Suprapubic skin (tissue), 4 donors: ENCODE data around the gene ATG4C.
"Not testable (repeated sequence)": the region's sequence is repeated elsewhere in the genome, so short reads cannot be mapped to it uniquely, and the experiment has no call there.

Experiments
- POLR2A ChIP-seq, 2 donors: fragments of 450-650 bp; IDR thresholded peaks; one replicate each; pipeline ENCODE4 v1.6.1; 2017; ENCODE audit warnings: antibody characterized with exemption in 2 of 2, mild to moderate bottlenecking in 2 of 2, moderate library complexity in 2 of 2
- POLR2AphosphoS5 ChIP-seq, 3 donors: sonication (generic); formaldehyde crosslinking; IDR thresholded peaks; one replicate each; pipeline ENCODE4 v1.6.1; 2017; ENCODE audit warnings: antibody characterized with exemption in 3 of 3
- TF ChIP-seq, protein P1 (sequence below), 2 donors: fragments of 200-600 bp in 1 of 2; fragments of 450-650 bp in 1 of 2; sonication (generic) in 1 of 2; IDR thresholded peaks; one replicate each; pipeline ENCODE4 v1.5.1; 2016 to 2019; ENCODE audit warnings: antibody characterized with exemption in 2 of 2, mild to moderate bottlenecking in 1 of 2, moderate library complexity in 1 of 2

DNA sequence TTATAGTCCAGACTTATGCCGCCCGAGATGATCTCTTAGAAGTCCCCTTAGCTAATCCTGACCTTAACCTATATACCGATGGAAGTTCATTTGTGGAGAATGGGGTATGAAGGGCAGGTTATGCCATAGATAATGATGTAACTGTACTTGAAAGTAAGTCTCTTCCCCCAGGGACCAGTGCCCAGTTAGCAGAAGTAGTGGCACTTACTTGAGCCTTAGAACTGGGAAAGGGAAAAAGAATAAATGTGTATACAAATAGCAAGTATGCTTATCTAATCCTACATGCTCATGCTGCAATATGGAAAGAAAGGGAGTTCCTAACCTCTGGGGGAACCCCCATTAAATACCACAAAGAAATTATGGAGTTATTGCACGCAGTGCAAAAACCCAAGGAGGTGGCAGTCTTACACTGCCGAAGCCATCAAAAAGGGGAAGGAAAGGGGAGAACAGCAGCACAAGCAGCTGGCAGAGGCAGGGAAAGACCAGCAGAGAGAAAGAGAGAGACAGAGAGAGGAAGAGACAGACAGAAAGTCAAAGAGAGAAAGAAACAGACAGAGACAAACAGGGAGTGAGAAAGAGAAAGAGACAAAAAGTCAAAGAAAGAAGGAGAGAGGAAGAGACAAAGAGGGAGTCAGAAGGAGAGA, 24.6 kb upstream of the ATG4C start:
- TF ChIP-seq POLR2A, POLR2AphosphoS5 (IDR thresholded peaks at IDR 0.05): not testable (repeated sequence)
- TF ChIP-seq, protein P1, sequence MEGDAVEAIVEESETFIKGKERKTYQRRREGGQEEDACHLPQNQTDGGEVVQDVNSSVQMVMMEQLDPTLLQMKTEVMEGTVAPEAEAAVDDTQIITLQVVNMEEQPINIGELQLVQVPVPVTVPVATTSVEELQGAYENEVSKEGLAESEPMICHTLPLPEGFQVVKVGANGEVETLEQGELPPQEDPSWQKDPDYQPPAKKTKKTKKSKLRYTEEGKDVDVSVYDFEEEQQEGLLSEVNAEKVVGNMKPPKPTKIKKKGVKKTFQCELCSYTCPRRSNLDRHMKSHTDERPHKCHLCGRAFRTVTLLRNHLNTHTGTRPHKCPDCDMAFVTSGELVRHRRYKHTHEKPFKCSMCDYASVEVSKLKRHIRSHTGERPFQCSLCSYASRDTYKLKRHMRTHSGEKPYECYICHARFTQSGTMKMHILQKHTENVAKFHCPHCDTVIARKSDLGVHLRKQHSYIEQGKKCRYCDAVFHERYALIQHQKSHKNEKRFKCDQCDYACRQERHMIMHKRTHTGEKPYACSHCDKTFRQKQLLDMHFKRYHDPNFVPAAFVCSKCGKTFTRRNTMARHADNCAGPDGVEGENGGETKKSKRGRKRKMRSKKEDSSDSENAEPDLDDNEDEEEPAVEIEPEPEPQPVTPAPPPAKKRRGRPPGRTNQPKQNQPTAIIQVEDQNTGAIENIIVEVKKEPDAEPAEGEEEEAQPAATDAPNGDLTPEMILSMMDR (IDR thresholded peaks at IDR 0.05): not testable (repeated sequence)
